OCI-LY1 (cell line): ENCODE measurements around the gene FOXO3.

ENCODE experiments used
- CTCF ChIP-seq: fragments of 200-600 bp; sonication (generic), shearing (Covaris generic); IDR thresholded peaks from 2 replicates; pipeline ENCODE4 v1.5.1; 2017; ENCODE audit warnings: mild to moderate bottlenecking, antibody characterized with exemption, low read length, moderate library complexity, mixed read lengths
- EZH2 ChIP-seq: fragments of 200-600 bp; sonication (generic), shearing (Covaris generic); IDR thresholded peaks from 2 replicates; pipeline ENCODE4 v1.8.0; 2017; ENCODE audit warnings: borderline replicate concordance, mixed run types, mild to moderate bottlenecking, antibody characterized with exemption, low read length, moderate library complexity, mixed read lengths

DNA sequence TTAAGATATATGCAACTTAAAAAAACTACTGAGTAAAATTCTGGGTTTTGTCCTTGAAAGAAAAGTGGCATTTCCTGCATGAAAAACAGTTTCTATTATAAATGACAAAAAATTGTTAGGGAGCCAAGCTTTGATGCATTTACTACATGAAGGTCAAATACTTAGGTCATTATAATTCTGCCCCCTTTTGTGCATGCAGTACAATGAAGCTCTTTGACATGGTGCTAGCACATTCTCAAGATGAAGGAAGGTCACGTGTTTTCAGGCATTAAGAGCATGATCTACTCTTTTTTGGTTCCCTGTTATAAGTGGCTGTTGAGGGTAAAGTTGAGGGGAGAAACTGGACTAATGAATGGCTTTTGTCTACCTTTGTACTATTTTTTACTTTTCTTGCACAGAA, 72.7 kb downstream of the FOXO3 start:
- TF ChIP-seq CTCF (no peak), EZH2 (no peak)
